Mucosa of gallbladder (tissue), 1 donor: ENCODE measurements around the gene AGPAT2. TPM values are rescaled to one million over a fixed set of nuclear protein-coding genes. Genes with fewer than 3 reads are reported as not detected.
"Not testable (repeated sequence)": the region's sequence is repeated elsewhere in the genome, so short reads cannot be mapped to it uniquely, and the experiment has no call there.

Source experiments
- DNase-seq: peaks from one replicate; pipeline ENCODE4 v3.0.0-alpha.2; 2020; ENCODE audit warnings: low spot score
- total RNA-seq: library from RNA; stranded (reverse); gene quantifications from one replicate; pipeline ENCODE4 v1.2.1, GENCODE V29; 2021
- donor health status: DM: no; HTN: no; CAD: no.

AGPAT2 gene
- total RNA-seq, 1 donor from 2014 or later = 81.7 TPM

DNA sequence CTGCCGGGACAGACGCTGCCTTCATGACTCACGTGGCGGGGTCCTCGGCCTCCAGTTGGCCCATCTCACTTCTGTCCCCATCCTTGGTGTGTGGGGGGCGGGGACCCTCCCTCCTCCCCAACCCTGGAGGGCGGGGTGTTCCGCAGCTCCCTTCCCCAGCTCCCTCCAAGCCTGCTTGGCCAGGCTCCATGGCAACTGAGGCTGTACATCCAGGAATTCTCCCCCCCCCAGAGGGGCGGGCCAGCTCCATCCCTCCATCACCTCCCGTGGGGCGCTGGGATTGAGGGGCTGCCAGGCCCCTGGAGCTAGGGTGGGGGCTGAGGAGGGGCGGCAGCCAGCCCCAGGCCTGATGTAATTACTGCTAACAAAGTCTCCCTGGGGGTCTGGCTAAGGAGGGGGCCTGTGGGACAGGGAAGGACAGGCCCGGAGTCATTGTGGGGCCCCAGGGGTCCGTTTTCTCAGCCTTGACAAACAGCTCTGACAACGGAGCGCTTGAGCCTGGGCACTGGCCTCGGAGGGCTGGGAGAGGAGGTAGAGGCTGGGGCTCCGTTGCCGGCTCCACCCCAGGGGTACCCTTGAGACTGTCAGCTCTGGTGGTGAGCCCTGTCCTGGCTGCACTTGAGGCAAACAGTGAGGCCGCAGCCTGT, 33.1 kb upstream of the AGPAT2 start:
- no peak for DNase-seq

DNA sequence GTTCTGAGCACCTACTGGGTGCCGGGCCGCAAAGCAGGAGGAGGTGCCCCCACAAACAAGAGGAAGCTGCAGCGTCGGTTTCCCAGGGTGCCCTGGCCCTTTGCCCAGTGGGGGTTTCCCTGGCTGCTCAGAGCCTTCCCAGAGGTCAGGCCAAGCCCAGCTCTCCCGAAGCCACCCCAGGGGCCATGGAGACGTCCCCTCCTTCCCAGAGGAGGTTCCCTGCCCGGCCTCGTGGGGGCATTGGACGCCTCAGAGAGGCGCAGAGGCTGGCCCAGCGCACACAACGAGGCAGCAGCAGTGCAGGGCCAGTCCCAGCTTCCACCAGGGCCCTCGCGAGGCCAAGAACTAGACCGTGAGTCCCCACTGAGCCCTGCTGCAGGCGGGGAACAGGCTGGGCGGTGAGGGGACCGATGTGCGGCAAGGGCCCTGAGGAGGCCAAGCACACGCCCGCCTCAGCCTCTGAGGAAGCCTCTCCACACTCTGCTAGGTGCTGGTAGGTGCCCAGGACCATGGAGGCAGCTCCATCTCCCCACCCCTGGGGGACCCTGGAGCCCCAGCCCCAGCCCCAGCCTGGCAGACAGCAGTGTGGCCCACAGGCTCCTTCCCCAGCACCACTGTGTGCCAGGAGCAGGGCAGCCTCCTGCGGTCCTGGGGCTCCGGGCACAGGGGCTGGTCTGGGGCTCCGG, 32.1 kb upstream of the AGPAT2 start:
- DNase-seq = no peak

DNA sequence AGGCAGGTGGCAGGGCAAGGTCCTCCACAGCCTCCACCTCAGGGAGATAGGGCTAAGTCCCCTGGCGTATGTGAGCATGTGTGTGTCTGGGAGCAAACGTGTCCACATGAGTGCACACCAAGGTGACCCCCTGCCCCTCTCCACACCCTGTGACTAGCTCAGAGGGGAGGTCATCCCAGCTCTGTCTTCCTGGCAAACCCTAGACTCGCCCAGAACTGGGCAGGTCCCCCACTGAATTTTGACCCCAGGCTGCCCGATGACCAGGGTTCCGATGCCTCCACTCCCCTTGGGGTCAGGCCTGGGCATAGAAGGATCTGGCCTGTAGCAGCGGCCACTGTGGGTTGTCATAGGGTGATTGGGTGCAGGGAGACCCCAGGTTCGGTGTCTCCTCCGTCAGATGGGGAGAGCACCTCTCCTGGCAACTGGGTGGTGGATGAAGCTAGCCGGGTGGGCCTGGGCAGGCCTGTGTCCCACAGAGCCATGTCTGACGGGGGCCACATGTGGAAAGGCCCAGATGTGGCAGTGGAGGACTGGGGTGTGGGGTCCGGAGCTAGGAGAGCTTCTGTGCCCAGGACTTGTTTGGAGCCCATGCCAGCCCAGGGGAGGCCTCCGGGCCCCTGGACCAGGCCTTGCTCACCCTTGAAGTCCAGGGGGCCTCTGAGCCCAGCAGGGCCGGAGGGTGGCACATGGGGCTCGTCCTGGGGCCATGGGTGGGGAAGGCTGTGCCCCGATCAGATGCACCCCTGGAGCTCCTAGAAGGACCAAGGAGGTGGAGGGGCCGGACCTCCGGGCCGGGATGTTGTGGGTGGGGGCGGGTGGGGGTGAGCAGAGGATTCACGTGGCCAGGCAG, 31.3 kb upstream of the AGPAT2 start:
- DNase-seq = no peak

DNA sequence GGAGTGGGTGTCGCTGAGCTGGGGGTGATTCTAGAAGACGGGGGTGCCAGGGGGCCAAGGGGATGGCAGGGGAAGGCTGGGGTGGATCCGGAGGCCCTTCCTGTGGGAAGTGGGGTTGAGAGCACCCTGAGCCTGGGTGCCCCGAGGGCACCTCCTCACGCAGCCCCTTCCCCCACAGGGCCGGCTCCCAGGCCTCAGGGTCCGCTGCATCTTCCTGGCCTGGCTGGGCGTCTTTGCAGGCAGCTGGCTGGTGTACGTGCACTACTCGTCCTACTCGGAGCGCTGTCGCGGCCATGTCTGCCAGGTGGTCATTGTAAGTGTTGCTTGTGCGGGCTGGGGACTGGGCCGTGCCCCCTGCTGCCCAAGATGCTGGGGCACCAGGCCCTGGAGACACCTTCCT, 30.1 kb upstream of the AGPAT2 start:
- no peak for DNase-seq

DNA sequence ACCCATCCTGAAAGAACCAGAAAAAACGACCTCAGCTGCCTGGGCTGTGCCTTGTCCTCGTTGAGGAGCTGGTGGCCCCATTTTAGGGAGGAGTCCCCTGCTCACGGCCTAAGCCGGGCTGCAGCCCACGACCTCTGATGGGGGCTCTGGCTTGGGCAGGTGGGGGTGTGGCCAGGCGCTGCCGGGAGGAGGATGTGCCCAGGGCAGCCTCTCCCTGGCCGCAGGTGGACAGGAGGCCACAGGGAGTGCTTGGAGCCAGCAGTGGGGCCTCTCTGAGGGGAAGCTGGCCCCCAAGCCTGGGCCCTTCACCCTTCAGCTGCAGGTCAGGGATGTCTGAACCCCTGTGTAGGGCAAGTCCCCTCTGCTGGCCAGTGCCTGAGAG, 27.6 kb upstream of the AGPAT2 start:
- no peak for DNase-seq

DNA sequence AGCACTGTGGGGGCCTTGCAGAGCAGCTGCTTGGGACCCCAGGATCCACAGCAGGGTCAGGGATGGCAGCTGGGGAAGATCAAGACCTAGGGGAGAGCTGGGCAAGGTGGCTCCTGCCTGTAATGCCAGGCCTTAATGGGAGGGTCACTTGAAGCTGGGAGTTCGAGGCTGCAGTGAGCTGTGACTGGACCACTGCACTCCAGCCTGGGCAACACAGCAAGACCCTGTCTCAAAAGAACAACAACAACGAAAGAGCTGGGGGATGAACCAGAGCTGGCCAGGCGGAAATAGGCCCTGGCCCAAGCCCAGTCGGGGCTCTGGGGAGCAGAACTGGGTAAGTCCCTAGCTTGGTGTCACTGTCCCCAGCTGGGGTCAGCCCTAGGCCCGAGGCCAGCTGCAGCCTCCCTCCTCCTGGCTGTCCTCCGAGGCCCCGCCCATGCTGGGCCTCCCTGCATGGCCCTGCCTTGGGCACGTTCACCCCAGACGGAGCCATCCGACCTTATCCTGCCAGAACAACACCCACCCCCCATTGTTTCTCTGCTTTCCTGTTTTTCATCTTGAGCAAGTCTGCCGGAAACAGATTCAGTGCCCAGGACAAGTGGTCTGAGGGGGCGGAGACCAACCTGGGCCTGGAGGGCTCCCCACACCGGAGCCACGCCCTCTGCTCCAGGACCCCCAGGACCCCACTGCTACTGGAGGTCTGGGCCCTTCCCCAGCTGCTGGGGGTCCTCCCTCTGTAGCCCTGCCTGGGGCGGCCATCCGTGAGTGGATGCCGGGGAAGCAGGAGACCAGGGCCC, 27.0 kb upstream of the AGPAT2 start:
- no peak for DNase-seq

DNA sequence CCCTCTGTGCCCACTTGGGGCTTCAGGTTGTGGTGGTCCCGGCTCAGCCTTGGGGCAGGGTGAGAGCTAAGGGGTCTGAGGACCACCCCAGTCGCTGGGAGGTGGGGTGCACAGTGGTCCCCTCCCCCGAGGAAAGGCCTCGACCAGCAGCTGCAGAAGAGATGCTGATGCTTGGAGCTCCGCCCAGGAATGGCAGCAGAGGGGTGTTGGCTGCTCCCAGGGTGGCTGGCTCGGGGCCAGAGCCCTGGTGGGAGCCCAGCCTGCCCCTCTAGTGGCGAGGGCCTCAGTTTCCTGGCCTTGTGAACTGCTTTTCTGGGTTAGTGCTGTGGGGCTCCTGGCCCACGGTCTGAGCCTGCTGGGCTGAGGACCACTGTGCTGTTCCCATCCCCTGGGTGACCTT, 26.3 kb upstream of the AGPAT2 start:
- DNase-seq = no peak

DNA sequence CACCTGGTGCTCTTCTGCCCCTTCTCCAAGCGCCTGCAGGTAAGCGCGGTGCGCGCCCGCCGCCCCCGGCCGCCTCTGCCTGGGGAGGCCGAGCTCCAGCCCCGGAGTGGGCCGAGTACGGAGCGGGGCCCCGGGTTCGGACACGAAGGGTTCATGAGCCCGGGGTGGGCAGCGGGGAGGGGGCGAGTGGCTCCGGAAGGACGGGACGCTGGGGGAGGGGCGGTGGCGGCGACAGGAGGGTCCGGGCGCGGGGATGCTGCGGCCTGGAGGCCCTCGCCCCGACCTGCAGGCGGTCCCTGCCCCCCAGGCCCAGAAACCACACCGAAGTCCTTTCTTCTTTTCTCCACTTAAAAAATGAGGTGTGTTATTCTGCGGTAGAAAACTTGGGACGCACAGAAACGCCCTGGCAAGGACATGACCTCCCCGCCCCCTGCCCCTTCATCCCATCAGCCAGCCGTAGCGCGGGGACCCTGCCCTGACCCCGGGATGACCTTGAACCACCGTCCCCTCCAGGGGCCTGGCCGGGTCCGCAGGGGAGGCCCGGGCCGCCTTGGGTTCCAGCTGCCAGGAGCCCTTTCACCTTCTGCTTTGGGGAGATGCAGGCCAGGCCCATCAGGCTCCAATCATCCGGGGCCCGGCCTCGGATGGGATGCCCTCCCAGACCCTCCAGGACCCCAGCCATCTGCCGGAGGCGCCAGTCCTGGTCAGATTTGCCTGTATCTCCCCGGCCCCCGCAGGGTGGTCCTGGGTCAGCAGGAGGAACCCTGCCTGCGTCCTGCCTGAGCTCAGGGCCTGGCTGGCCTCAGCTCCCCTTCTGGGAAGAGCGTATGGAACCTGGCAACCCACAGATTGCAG, 25.7 kb upstream of the AGPAT2 start:
- no peak for DNase-seq

DNA sequence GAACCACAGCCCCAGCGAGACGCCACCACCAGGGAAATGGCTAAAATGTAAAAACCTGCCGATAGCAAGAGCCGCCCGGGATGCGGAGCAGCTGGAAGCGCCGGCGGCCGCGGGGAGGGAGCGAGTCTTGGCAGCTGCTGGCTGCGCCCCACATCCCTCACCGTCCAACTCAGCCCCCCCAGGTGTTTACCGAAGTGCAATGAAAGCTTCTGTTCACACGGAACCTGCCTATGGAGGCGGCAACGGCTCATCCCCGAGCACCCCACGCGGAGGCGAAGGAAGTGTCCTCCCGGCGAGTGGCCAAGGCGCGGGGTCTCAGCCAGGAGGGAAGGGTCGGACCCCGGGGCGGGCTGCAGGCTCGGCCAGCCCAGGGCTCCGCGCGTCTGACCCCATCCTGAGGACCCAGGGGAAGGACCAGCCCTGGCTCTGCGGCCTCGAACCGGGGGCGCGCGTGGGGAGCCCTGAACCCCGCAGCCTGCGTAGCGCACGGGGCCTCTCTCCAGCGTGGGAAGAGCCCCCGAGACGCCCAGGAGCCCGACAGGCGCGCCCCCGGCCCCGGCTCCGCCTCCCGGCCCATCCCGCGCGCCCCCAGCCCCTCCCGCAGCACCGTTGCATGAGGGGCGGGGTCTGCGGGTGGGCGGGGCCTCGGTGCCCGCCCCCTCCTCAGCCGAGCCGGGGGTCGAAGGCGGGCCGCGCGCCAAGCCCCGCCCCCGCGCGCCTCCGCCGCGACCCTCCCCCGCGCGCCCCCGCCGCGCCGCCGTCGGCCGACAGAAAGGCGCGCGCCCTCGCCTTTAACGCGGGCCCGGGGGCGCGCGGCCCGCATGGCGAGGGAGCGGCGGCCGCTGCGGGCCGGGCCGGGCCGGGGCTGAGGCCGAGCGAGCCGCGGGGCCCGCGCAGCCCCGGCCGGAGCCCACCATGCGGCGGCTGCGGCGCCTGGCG, 24.8 kb upstream of the AGPAT2 start, which contains the start of gene DIPK1B:
Gene DIPK1B (plus strand): TSS at position 822 of the 939 bp plus-strand sequence. CDS start 94 bp downstream, at position 916.
- no peak for DNase-seq

DNA sequence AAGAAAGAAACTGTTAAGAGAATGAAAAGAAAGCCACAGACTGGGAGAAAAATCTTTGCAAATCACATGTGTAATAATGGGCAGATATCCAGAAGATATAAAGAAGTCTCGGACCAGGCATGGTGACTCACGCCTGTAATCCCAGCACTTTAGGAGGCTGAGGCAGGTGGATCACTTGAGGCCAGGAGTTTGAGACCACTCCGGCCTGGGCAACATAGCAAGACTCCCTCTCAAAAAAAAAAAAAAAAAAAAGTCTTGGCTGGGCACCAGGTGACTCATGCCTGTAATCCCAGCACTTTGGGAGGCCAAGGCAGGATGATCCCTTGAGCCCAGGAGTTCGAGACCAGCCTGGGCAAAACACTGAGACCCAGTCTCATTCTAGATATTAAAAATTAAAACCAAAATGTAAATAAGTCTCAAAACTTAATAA, 24.0 kb upstream of the AGPAT2 start:
- not testable (repeated sequence) for DNase-seq

DNA sequence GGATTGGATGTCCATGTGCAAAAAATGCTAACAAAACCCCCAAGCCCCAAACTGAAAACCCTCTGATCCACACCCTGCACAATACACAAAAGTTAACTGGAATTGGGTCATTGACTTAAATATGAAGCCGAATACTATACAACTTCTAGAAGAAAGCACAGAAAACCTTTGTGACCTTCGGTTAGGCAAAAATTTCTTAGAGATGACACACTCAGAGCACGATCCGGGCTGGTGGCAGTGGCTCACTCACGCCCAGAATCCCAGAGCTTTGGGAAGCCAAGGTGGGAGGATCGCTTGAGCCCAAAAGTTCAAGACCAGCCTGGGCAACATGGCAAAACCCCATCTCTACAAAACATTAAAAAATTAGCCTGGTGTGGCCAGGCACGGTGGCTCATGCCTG, 23.3 kb upstream of the AGPAT2 start:
- DNase-seq = no peak

DNA sequence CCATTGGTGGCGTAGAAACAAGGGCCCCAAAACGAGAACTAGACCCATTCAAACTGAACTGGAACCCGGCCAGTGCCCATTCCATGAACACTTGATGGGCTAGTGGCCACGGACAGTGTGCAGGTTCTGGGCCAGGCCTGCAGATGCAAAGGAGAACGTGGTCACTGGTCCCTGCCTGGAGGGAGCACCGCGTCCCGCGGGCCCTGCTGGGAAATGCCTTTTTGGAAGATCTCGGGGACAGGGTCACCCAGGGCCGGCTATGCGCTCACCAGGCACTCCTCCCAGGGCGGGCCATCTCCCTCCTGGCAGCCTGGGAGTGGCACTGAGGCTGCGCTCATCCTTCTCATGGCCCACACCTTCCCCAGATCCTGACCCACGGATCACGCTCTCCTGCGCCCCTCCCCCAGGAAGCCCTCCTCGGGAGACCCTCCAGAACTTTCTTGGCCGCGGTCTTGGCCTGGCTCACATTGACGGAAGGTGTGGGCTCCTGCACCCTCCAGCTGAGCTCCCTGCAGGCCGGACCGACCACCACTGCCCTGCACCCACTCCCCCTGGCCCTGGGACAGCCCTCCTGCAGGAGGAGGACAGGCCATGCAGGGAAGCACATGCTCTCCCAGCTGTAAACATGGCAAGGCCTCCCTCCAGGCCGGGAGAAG, 22.3 kb upstream of the AGPAT2 start:
- DNase-seq = no peak

DNA sequence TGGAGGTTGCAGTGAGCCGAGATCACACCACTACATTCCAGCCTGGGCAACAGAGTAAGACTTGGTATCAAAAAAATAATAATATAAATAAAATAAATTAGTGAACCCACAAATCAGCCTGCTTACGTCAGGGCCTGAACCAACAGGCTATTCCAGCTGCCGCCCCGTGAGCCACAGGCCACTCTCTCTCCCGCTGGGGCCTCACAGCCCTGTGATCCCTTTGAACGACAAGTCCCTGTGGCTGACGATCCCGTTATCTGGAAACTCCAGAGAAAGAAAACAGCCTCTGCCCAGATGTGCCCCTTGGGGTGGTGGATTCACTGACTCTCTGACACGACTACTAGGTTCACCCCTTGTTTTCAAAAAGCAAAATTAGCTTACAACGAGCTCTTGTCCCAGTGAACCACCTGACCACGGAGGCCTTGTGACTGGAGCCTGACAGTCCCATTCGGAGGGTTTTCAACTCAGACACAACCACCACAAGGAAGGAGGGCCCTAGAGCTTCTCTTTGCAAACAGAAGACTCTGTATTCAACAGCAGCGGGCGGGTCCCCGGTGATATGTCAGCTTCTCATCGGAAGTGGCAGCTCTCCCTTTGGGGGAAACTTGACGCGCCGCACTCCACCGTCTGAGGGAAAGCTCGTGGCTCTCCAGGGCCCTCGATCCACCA, 20.7 kb upstream of the AGPAT2 start:
- DNase-seq = no peak

DNA sequence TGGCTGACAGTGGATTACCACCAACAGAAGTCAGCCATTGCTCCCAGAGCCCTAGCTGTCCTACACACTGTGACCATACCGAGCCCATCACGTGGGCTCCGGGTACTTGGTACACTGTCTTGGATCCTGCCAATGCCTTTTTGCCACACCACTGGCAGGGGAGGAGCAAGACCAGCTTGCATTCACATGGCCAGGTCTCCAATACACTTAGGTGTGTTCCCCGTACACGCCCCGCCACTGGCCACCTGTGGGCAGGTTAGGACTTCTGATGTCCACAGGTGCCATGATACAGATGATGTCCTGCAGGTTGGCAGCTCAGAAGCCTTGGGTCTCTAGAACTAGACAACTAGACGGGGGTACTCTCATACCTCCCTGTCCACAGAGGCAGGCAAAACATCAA, 19.8 kb upstream of the AGPAT2 start:
- DNase-seq = no peak

DNA sequence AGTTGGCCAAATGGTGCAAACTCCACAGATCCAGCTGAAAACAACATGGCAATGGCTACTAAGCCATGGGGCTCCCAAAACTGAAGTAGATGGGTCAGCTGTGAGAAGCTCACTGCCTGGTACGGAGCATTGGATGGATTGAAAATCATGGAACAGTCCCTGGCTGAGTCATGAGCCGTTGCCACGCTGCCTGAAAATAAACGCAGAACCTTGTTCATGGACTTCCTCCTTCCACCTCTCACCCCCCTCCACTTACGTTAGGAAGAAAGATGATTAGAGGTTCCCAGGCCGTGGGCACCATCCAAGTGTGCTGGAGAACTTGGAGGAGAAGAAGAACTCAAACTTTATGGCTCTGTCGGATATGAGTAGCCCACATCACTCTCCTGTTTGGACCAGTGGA, 18.3 kb upstream of the AGPAT2 start:
- DNase-seq = no peak

DNA sequence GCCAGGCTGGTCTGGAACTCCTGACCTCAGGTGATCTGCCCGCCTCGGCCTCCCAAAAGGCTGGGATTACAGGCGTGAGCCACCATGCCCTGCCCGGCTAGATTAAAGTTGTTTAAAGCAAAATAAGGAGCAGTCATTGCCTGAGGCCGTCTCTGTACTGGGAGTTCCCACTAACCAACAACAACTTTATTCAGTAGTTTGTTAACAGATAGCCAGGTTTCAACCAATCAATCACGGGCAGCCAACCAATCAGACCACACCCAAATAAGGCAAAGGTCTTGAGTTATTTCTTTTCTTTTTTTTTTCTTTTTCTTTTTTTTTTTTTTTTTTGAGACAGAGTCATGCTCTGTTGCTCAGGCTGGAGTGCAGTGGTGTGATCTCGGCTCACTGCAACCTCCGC, 17.5 kb upstream of the AGPAT2 start:
- not testable (repeated sequence) for DNase-seq

DNA sequence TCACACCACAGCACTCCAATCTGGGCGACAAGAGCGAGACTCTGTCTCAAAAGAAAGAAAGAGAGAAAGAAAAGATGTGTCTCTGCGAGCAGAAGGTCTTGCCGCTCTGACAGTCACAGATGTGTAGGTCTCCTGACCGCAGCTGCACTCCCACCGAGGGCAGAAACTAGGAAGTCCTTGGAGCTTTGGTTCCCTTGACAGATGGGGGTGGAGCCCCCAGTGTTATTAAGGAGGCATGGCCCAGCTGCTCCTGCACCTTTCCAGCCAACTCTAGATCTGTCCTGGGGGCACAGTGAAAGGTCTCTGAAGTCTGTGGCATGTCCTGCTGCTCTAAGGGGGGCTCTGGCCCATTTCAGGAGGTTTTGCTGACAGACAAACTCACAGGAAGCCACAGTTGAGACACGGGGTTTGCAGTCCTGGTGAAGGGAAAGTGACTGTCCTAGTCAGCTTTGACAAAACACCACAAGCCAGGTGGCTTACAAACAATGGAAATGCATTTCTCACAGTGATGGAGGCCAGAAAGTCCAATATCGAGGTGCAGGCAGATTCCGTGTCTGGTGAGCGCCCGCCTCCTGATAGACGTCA, 16.1 kb upstream of the AGPAT2 start:
- DNase-seq = no peak

DNA sequence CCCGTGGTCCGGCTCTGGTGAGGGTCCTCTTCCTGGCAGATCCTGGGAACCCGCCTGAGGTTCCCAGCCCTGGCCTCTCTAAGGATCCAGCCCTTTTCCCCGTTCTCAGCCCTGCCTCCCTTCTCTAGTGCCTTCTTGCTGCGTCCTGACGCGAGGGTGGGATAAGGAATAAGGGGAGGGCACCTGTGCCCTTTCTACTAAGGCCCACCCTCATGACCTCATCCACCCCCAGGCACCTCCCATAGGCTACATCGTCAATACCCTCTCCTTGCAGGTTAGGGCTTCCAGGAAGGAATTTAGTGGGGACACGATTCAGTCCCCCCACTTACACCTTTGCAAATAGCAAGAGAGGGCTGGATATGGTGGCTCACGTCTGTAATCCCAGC, 14.4 kb upstream of the AGPAT2 start:
- no peak for DNase-seq
